Measurements from ENCODE around the gene PRKAG2.

GRCh38 chr7:151517601-151518104 is 359.3 kb downstream of the PRKAG2 start:
- TF ChIP-seq POLR2A (IDR thresholded peaks at IDR 0.05) (no peak), CTCF (IDR thresholded peaks at IDR 0.05) (no peak), POLR2AphosphoS5 (IDR thresholded peaks at IDR 0.05) (no peak), EP300 (IDR thresholded peaks at IDR 0.05) (no peak)
